ENCODE measurements around the gene ERN1.
"Not testable (repeated sequence)": the region's sequence is repeated elsewhere in the genome, so short reads cannot be mapped to it uniquely, and the experiment has no call there.

The ERN1 gene

GRCh38 chr17:64022611-64023063 lies 107.3 kb downstream of the ERN1 start:
- no peak for DNase-seq

- no peak for DNase-seq
These were observed 109.7 kb downstream of the ERN1 start, which contains the start of gene ICAM2 for GRCh38 chr17:64020056-64020766. ICAM2 (minus strand) TSS chr17:64020633; CDS start chr17:64006691, 13,942 bp downstream.

- DNase-seq, result not testable (repeated sequence)
These were observed 110.4 kb downstream of the ERN1 start for GRCh38 chr17:64019551-64019961.

GRCh38 chr17:64017381-64017980 lies 112.5 kb downstream of the ERN1 start:
- no peak for DNase-seq

- DNase-seq, result no peak
These were observed 113.0 kb downstream of the ERN1 start for GRCh38 chr17:64016974-64017373.

- DNase-seq, result no peak
These were observed 113.6 kb downstream of the ERN1 start for GRCh38 chr17:64016231-64016784.

- DNase-seq, result no peak
These were observed 114.5 kb downstream of the ERN1 start for GRCh38 chr17:64015447-64015846.

GRCh38 chr17:64009571-64010402 lies 120.2 kb downstream of the ERN1 start:
- DNase-seq, result no peak

- no peak for DNase-seq
These were observed 121.1 kb downstream of the ERN1 start for GRCh38 chr17:64008830-64009229.

GRCh38 chr17:64008346-64008745 lies 121.6 kb downstream of the ERN1 start:
- no peak for DNase-seq

GRCh38 chr17:64007838-64008282 lies 122.1 kb downstream of the ERN1 start:
- no peak for DNase-seq

GRCh38 chr17:64007089-64007837 lies 122.7 kb downstream of the ERN1 start:
- not testable (repeated sequence) for DNase-seq

GRCh38 chr17:64006361-64007088 lies 123.4 kb downstream of the ERN1 start:
- DNase-seq, result no peak

GRCh38 chr17:64005734-64006167 lies 124.2 kb downstream of the ERN1 start:
- DNase-seq, result peak; percentile 80

- no peak for DNase-seq
These were observed 124.8 kb downstream of the ERN1 start for GRCh38 chr17:64004903-64005733.

GRCh38 chr17:64004218-64004770 lies 125.7 kb downstream of the ERN1 start:
- no peak for DNase-seq

GRCh38 chr17:64003526-64004121 lies 126.3 kb downstream of the ERN1 start:
- no peak for DNase-seq

GRCh38 chr17:64002658-64003525 lies 127.1 kb downstream of the ERN1 start:
- DNase-seq, result no peak

Data from DMS 273 treated with DMSO at 0.1 percent for 48 hours (cell line).